MV-4-11 (cell line): Measurements from ENCODE around the gene GUK1.

ENCODE experiments used
- DNase-seq: peaks from one replicate; lab custom pipeline; 2025; lab: John Stamatoyannopoulos, UW

GUK1 gene

DNA sequence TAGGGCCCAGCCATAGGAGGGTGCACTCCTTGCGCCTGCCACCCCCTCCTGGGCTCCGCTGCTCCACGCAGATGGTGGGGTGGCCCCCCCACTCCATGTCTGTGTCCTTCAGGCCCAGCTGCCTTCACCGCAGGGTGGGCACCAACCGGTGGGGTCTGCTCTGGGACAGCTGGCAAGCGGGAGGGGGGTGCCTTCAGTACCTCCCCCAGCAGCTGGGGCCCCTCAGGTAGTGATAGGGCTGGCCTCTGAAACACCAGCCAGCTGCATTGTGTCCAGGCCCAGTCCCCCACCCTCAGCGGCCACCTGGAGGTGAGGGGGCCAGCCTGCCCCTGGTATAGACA lies 10.0 kb downstream of the GUK1 start:
- DNase-seq = no peak

DNA sequence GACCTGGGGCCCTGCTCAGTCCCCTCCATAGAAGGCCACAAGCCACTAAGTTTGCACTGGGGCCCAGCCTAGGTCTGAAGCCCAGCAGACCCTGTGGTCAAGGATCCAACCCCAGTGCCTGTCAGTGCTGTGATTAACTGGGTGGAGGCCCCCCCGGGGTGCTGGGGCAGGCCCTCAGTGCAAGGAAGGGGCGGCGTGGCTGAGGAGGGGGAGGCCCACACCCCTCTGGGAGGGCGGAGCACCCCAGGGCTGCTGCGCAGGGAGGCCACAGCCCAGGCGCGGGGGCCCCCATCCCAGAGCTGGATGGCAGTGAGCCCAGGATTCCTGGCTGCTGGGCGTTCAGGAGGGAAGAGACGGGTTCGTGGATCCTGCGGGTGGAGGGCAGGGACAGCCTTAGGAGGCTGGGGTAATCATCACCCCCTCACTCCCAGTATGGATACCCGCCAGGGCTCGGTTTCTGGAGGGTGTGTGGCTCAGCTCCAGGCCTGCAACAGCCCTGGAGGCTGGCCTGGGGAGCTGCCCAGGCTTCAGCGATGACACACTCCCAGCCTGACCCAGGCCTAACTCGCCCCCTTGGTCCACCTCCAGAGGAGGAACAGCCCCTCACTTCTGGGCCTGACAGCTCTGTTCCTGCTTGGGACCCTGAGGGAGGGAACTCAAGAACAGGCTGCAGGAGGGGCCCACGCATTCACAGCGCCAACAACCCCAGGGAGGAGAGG lies 10.5 kb downstream of the GUK1 start:
- DNase-seq = no peak

DNA sequence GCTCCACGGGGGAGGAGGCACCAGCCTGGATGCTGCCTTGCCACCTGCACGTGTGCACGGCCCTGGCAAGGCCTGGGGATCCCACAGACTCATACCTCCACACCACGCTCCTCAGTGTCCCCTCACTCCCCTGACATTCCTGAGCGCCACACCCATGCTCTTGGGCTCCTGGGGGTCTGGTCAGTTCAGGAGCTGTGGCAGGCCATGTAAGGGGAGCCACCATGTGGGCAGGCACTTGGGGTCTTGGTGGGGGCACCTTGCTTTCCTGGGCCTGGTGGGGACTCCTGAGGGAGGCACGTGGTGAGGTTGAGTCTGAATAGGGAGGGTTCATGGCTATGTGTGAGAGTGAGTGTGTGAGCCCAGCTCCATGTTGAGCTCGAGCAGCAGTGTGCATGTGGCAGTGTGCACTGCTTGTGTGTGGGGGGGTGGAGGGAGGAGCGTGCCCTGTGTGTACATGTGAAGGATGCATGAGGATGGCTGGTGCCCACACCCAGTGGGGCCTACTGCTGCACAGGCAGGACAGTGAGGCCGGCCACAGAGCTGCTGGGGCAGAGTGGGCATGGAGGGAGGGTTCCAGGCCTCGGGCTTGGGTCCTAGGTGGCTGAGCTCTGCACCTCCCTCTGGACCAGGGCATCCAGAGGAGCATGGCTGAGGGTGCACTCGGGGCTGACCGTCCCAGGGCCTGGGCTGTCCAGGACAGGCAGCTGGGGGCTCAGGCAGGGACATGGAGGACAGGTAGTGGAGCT lies 11.3 kb downstream of the GUK1 start:
- no peak for DNase-seq

DNA sequence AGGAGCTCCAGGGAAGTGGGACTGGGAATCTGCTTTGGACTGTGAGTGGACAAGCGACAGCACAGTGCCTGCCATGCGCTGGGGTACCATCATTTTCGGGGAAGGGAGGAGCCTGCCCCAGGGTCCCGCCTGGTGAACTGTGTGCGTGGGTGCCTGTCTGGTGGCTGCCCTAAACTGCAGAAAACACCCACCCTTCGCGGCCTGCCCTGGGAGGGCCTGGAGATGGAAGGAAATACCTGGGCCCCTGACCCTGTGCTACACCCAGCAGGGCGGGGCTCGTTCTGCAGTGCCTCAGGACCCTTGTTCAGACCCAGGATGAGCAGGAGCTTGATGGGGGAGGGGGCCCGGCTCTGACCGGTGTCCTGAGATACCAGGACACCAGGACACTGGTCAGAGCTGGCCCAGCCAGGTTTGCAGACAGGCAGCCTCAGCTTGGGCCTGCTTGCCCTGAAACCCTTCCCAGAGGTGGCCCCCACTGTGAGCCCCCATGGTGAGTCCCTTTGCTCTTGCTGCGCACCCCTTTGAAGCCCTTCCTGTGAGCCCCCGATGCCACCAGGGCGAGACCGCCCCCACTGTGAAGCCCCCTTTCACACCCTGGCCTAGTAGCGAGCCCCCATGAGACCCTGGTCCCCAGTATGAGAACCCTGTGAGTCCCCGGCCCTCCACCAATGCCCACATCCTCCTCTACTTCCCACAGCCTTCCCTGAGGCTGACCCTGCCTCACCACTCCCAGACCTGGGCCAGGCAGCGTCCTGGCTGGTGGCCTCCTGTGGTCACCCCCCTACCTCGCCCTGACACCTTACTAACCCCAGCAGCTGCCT lies 12.2 kb downstream of the GUK1 start:
- no peak for DNase-seq

DNA sequence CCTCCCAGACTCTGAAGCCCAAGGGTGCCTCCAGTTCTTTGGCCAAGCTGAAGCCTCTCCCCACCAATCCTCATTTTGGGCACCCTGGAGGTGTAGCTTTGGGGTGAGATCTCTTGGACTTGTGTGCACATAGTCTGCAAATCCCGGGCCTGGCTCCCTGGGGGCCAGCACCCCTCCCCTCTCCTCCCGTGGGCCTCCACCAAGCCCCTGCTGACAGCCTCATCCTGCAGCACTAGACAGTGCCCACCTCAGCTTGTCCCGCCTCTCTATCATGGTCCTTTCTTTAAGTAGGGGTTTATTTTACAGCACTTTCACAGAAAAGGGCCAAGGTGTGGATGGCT lies 12.8 kb downstream of the GUK1 start:
- DNase-seq = no peak

DNA sequence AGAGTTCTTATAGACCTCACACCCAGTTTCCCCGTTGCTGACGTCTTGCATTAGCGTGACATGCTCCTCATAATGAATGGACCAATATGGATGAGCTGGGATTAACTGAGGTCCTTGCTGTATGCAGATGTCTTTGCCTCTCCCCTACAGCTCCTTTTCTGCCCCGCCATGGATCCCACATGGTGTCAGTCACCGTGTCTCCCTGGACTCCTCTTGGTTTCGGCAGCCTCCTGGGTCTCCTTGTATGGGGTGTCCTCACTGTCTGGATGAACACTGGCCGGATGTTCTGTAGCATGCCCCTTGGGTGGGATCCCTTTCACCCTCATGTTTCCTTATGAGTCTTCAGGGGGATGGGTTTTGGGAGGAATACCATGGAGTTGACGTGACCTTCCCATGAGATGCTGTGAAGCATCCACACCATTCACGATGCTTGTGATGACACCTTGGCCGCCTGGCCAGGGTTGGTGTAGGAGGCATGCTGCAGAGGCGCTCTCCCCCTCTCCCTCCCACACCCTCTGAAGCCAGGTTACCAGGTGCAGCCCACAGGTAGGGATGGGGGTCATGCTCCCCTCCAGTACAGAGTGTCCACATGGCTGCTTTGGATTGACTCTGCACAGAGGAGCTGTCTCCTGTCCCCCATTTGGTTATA lies 14.1 kb downstream of the GUK1 start:
- DNase-seq = no peak

DNA sequence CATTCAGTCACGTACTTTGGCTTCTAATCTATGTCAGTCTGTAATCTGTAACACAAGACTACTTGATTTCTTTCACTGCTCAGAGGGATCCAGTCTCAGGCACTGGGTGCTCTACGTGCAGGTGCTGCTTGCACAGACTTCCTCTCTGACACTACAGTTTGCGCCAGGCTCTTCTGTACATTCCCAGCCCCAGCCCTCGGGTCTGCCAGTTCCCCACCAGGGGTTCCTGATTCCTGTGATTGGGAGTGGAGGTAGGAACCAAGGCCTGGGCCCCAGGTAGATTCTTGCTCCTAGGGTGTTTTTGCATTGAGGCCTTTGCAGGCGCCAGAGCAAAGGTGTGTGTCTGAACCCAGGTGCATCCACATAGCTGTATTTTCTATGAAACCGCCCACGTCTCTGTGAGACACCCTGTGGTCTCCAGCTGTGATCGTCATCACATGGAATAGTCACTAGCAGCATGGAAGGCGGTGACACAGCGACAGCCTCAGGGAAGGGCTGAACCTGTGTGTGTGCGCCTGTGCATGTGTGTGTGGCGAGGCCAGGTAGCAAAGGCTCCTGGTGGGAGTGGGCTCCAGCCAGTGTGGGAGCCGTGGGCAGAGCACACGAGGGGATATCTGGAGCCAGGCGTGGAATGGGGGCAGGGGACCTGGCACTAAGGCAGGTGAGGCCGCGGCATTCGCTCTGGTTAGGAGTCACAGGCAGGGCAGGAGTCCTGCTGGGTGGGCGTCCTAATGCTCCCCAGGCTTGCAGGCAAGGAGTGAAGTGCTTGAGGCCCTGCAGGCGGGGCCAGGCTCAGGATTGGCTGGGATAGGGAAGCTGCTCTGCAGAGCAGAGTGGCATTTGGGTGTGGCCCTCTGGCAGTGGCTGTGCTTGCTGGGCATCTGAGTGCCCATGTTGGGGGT lies 14.8 kb downstream of the GUK1 start:
- no peak for DNase-seq

DNA sequence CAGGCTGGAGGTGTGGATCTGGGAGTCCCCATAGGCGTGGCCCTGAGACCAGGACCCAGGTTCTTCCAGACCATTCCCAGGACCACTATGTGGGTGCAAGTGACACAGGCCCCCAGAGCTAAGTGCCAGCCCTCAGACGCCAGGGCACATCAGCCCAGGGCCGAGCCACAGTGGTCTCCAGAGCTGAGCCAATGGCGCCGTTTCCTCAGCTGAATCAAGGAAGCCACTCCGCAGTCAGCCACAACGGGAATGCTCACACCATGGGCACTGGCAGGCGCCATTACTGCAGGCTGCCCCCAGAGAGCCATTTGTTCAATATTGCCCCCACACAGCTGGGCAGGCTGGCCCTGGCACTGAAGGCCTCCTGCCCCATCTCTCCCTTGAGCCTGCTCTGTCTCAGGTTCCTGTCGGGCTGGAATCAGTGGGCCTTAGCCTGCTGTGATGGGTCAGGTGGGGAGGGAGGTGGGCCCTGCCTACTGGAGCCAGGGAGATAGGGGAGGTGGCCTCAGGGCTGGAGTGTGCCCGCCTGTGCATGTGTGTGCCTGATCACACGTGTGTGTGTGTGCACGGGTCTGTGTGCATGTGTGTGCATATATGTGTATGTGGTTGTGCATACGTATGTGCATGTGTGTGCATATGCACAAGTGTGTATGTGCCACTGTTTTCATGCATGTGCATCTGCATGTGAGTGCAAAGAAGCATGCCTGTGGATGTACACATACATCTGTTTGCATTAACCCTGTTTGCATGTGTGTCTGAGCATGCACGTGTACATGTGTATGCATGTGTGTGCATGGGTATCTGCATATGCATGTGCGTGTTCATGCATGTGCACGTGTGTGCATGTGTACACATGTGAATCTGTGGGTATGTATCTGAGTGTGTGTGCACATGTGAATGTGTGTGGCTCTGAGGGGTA lies 15.8 kb downstream of the GUK1 start:
- DNase-seq = no peak

DNA sequence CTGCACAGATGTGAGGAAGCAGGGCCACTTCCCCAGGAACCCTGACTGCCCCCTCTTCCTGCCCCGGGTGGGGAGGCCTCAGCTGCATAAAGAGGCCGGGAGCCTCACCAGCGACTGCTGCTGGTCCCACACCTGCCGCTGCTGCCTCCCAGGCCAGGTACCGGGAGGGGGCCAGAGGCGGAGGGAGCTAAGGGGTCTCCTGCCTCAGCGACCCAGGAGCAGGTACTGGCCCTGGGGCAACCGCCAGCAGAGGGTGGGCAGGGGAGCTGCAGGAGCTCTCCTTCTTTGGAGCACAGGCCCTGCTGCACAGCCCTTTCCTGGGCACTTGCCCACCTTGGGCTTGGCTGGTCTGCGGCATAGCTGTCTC lies 16.4 kb downstream of the GUK1 start:
- DNase-seq = no peak

DNA sequence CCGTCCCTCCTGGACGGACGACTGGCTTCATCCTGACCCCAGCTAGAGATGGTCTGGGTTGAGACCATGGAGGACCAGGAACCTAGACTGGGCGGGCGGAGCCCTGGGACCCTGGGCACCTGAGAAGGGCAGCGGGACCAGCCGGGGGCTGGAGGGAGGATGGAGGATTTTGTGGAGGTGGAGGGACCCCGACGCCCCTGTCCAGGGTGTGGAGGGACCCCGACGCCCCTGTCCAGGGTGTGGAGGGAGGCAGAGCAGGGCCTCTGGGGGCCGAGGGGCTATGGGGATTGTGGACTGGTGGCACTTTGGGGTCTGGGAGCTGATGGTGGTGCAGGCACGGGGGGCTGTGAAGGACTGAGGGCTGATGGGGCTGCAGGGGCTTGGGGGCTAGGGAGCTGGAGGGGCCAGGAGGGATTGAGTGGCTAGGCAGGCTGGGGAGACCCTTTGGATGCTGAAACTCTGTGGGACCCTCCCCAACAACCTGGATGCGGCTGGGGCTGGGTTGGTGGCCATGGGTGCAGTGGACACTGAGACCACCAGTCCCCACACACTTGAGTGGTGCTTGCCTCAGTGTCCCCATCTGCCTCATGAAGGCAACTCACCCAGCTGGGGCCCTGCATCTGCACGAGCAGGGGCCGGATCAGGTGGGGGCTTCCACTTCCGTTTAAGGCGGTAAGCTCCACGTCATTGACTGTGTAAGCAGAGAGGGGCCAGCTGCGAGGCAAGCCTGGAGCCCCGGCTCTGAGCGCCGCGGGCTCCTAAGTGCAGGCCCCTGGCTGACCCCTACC lies 17.1 kb downstream of the GUK1 start:
- DNase-seq = no peak

DNA sequence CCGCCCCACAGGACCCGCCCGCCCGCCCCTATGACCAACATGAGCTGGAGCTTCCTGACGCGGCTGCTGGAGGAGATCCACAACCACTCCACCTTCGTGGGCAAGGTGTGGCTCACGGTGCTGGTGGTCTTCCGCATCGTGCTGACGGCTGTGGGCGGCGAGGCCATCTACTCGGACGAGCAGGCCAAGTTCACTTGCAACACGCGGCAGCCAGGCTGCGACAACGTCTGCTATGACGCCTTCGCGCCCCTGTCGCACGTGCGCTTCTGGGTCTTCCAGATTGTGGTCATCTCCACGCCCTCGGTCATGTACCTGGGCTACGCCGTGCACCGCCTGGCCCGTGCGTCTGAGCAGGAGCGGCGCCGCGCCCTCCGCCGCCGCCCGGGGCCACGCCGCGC lies 17.6 kb downstream of the GUK1 start:
- no peak for DNase-seq

DNA sequence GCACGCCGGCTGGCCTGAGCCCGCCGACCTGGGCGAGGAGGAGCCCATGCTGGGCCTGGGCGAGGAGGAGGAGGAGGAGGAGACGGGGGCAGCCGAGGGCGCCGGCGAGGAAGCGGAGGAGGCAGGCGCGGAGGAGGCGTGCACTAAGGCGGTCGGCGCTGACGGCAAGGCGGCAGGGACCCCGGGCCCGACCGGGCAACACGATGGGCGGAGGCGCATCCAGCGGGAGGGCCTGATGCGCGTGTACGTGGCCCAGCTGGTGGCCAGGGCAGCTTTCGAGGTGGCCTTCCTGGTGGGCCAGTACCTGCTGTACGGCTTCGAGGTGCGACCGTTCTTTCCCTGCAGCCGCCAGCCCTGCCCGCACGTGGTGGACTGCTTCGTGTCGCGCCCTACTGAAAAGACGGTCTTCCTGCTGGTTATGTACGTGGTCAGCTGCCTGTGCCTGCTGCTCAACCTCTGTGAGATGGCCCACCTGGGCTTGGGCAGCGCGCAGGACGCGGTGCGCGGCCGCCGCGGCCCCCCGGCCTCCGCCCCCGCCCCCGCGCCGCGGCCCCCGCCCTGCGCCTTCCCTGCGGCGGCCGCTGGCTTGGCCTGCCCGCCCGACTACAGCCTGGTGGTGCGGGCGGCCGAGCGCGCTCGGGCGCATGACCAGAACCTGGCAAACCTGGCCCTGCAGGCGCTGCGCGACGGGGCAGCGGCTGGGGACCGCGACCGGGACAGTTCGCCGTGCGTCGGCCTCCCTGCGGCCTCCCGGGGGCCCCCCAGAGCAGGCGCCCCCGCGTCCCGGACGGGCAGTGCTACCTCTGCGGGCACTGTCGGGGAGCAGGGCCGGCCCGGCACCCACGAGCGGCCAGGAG lies 18.3 kb downstream of the GUK1 start:
- no peak for DNase-seq

DNA sequence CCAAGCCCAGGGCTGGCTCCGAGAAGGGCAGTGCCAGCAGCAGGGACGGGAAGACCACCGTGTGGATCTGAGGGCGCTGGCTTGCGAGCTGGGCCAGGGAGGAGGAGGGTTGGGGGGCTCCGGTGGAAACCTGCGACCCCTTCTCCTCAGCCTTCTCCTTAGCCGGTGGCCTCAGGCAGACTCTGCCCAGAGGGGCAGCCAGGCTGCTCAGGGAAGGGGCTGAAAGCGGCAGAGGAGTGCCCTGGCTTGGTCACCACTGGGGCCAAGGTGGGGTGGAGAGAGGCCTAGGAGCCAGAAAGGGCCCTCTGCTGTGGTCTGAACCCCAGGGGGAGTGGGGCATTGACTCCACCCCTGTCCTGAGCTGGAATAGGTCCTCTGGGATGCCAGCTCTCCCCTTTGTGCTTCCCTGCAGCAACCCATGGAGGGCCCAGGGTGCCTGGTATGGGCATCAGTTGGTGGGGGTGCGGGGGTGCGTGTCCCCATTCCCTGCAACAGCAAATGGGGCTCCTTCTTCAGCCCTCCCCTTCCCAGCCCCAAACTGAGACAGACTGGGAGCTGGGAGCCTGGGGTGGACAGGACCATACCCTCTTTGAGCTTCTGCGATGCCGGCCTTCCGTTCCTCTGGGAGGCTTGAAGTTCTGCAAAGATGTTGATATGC lies 19.1 kb downstream of the GUK1 start:
- no peak for DNase-seq

DNA sequence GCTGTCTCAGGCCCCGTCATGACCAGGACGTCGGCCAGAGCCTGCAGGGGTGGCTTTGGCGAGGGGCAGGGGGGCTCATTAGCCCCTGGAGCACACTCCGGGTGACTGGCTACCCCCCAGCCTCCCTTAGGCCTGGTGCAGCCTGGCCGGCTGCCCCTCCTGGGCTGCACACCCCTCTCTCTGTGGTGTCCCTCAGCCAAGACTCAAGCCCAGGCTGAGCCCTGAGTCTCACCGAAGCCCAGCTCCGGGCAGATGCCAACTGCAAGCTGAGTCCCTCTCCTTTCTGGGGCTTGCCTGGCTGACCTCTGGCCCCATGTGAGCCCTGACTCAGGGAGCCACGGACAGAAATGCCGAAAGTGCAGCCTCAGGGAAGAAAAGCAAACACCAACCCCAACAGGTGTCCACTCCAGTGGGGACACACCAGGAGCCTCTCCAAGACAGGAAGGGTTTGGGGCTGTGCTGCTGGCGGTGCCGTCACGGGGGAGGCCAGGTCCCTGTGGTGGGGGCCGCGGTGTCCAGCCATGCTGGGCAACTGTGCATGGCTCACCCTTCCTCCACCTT lies 20.2 kb downstream of the GUK1 start:
- DNase-seq = no peak

DNA sequence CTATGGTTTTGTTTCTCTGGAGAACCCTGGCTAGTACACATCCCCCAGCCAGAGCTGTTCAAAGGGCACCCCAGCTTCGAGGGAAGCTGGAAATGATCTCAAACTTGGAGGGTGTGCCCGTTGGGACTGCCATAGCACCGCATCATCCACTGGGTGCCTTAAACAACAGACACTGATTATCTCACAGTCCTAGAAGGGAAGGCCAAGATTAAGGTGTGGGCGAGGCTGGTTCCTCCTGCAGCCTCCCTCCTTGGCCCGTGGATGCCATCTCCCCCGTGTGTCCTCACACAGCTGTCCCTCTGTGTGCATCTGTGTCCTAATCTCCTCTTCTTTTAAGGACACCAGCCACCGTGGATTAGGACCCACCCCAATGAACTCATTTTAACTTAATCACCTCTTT lies 21.3 kb downstream of the GUK1 start:
- no peak for DNase-seq

DNA sequence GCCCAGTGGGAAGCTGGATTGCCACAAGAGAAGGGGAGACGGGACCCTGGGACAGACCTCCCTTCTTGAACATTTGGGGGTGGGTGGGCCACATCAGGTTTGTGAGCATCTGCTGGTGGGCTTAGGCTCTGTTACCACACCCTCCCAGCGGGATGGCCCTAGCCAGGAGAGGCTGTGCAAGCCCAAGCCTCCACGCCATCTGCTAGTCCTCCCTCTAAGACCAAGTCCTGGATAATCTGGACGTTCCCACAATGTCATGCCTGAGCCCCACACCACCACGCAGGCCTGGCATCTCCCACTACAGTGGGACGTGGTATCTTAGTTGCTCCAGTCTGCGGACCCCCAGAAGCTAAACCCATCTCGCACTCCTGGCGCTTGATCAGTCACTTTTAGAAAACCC lies 21.8 kb downstream of the GUK1 start:
- no peak for DNase-seq

DNA sequence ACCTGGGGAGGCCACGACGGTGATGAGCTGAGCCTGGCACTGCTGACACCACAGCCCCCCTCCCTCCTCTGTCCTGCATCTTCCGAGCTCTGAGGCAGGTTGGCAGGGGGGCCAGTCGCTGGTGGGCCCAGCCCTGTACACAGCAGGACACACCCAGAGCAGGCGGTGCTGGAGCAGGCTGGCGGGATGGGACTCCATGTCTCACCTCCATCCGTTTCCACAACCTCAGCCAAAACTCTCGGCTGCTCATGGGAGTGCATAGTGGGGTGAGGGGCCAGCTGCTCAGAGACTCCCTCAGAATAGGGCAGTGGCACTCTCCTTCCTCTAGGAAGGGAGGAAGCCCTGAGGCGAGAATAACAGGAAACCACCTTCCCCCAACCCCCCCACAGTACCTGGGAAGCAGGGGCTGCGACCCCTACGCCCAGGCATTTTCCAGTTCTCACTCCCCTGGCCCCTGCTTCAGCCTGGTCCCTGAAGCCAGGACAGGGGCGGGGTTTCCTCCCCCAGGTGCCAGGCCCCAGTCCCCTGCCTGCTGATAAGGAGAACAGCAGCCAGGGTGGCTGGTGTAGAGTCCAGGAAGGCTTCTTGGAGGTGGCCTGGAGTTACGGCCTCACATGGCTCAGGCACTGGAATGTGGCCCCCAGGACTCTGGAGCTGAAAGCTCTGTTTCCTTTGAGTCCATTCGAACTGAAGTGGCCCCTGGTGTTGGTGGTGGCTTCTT lies 22.4 kb downstream of the GUK1 start:
- DNase-seq = no peak
